Astrocyte (in vitro differentiated cells and primary cell): Measurements from ENCODE around the gene PTPRN2. TPM values are rescaled to one million over a fixed set of nuclear protein-coding genes. Genes with fewer than 3 reads are reported as not detected.

Experiments used
- DNase-seq: peaks from one replicate; pipeline ENCODE4 v3.0.0-alpha.2; 2010; ENCODE audit warnings: low read depth
- FAIRE-seq: peaks from 2 replicates; lab custom pipeline; 2011; peaks lifted over from hg19 to GRCh38; lab: Jason Lieb, UNC
- H2AFZ ChIP-seq: 2 replicates; pipeline ENCODE4 v1.6.0; 2012; ENCODE audit warnings: low read depth, low read length, inconsistent platforms
- H3K27ac ChIP-seq: 2 replicates; pipeline ENCODE4 v1.5.1; 2011; ENCODE audit warnings: low read depth, low read length, inconsistent platforms
- H3K27me3 ChIP-seq: 2 replicates; pipeline ENCODE4 v1.6.0; 2011; ENCODE audit warnings: low read length, inconsistent platforms; ENCODE audit not compliant: insufficient read depth
- H3K36me3 ChIP-seq: 2 replicates; pipeline ENCODE4 v1.5.1; 2011; ENCODE audit warnings: low read length, inconsistent platforms; ENCODE audit not compliant: insufficient read depth
- H3K4me1 ChIP-seq: 2 replicates; pipeline ENCODE4 v1.5.1; 2011; ENCODE audit warnings: low read length, inconsistent platforms; ENCODE audit not compliant: insufficient read depth
- H3K4me2 ChIP-seq: 2 replicates; pipeline ENCODE4 v1.6.0; 2012; ENCODE audit warnings: low read length, inconsistent platforms
- H3K4me3 ChIP-seq: 2 replicates; pipeline ENCODE4 v1.5.1; 2011; ENCODE audit warnings: low read depth, mild to moderate bottlenecking, low read length, inconsistent platforms; ENCODE audit not compliant: insufficient read depth
- H3K79me2 ChIP-seq: 2 replicates; pipeline ENCODE4 v1.6.0; 2012; ENCODE audit warnings: mild to moderate bottlenecking, low read length, inconsistent platforms; ENCODE audit not compliant: insufficient read depth
- H3K9ac ChIP-seq: 2 replicates; pipeline ENCODE4 v1.6.0; 2012; ENCODE audit warnings: mild to moderate bottlenecking, low read length, inconsistent platforms
- H3K9me3 ChIP-seq: 2 replicates; pipeline ENCODE4 v1.5.1; 2012; ENCODE audit warnings: low read depth, mild to moderate bottlenecking, low read length, inconsistent platforms; ENCODE audit not compliant: insufficient read depth
- H4K20me1 ChIP-seq: 2 replicates; pipeline ENCODE4 v1.6.0; 2012; ENCODE audit warnings: low read length, inconsistent platforms; ENCODE audit not compliant: insufficient read depth
- H3K27ac Mint-ChIP-seq: one replicate; pipeline ENCODE4 v1.8.0; 2021; ENCODE audit warnings: mild to moderate bottlenecking, mixed read lengths; ENCODE audit not compliant: unreplicated experiment
- H3K27me3 Mint-ChIP-seq: one replicate; pipeline ENCODE4 v1.8.0; 2021; ENCODE audit warnings: low read depth, mixed read lengths; ENCODE audit not compliant: unreplicated experiment
- H3K36me3 Mint-ChIP-seq: one replicate; pipeline ENCODE4 v1.8.0; 2021; ENCODE audit warnings: low read depth, mixed read lengths; ENCODE audit not compliant: unreplicated experiment
- H3K4me1 Mint-ChIP-seq: one replicate; pipeline ENCODE4 v1.8.0; 2021; ENCODE audit warnings: low read depth, mixed read lengths; ENCODE audit not compliant: unreplicated experiment
- H3K4me3 Mint-ChIP-seq: one replicate; pipeline ENCODE4 v1.8.0; 2021; ENCODE audit warnings: mild to moderate bottlenecking, moderate library complexity, mixed read lengths; ENCODE audit not compliant: unreplicated experiment
- H3K9me3 Mint-ChIP-seq: one replicate; pipeline ENCODE4 v1.8.0; 2021; ENCODE audit warnings: mild to moderate bottlenecking, mixed read lengths; ENCODE audit not compliant: unreplicated experiment
- CTCF ChIP-seq: IDR thresholded peaks from 2 replicates; pipeline ENCODE4 v1.5.1; 2011; ENCODE audit warnings: low read depth, mild to moderate bottlenecking, inconsistent platforms, low read length, moderate library complexity; ENCODE audit not compliant: insufficient read depth
- EZH2 ChIP-seq: IDR thresholded peaks from 2 replicates; pipeline ENCODE4 v1.6.1; 2012; ENCODE audit warnings: mild to moderate bottlenecking, low read length, inconsistent platforms; ENCODE audit not compliant: insufficient read depth
- total RNA-seq: library from RNA; stranded (reverse); gene quantifications from 2 replicates; pipeline ENCODE4 v1.2.1, GENCODE V29; 2021

The PTPRN2 gene
- total RNA-seq, 1 donor from 2014 or later: 0.09 TPM

GRCh38 chr7:158468181-158468580 is 119.4 kb downstream of the PTPRN2 start:
- H3K4me1 Mint-ChIP-seq: peaks cover 2% of the 10 kb centered on the region
- Histone ChIP-seq H3K4me3 (no peak overlapping the region), H3K9ac (no peak overlapping the region)

GRCh38 chr7:158467562-158467961 is 120.1 kb downstream of the PTPRN2 start:
- Histone ChIP-seq H3K27ac (no peak overlapping the region), H3K9me3 (peaks cover 5% of the 10 kb centered on the region)
- no peaks in the 10 kb centered on the region for H3K36me3 Mint-ChIP-seq

More at GRCh38 chr7:158468181-158468580, 119.4 kb downstream of the PTPRN2 start:
- peaks cover 8% of the 10 kb centered on the region for H3K9me3 Mint-ChIP-seq
- Histone ChIP-seq H3K4me2 (no peak overlapping the region), H4K20me1 (no peaks in the 10 kb centered on the region), H3K4me1 (no peaks in the 10 kb centered on the region), H3K79me2 (no peaks in the 10 kb centered on the region), H2AFZ (no peak overlapping the region), H3K27ac (no peak overlapping the region), H3K36me3 (no peaks in the 10 kb centered on the region), H3K9me3 (peaks cover 5% of the 10 kb centered on the region), H3K27me3 (no peaks in the 10 kb centered on the region)
- TF ChIP-seq EZH2 (no peak), CTCF (no peak)
- H3K27ac Mint-ChIP-seq: no peak overlapping the region
- DNase-seq: no peak
- no peak for FAIRE-seq
- H3K36me3 Mint-ChIP-seq: no peaks in the 10 kb centered on the region
- no peak overlapping the region for H3K4me3 Mint-ChIP-seq
- no peaks in the 10 kb centered on the region for H3K27me3 Mint-ChIP-seq

More at GRCh38 chr7:158467562-158467961, 120.1 kb downstream of the PTPRN2 start:
- DNase-seq (no peak), FAIRE-seq (no peak)
- no peak overlapping the region for H3K9ac ChIP-seq
- no peak overlapping the region for H3K4me3 ChIP-seq
- H3K36me3 ChIP-seq: no peaks in the 10 kb centered on the region
- no peaks in the 10 kb centered on the region for H3K4me1 ChIP-seq
- H4K20me1 ChIP-seq: no peaks in the 10 kb centered on the region
- no peak overlapping the region for H3K4me2 ChIP-seq
- H3K27me3 Mint-ChIP-seq: no peaks in the 10 kb centered on the region
- no peak overlapping the region for H3K27ac Mint-ChIP-seq
- peaks cover 2% of the 10 kb centered on the region for H3K4me1 Mint-ChIP-seq
- H2AFZ ChIP-seq: no peak overlapping the region
- H3K4me3 Mint-ChIP-seq: no peak overlapping the region
- TF ChIP-seq CTCF: no peak
- TF ChIP-seq EZH2: no peak
- no peaks in the 10 kb centered on the region for H3K79me2 ChIP-seq
- no peaks in the 10 kb centered on the region for H3K27me3 ChIP-seq
- H3K9me3 Mint-ChIP-seq: peaks cover 8% of the 10 kb centered on the region
